HCT116 (cell line): Measurements from ENCODE around the gene JAK2. TPM values are rescaled to one million over a fixed set of nuclear protein-coding genes. Genes with fewer than 3 reads are reported as not detected.

Experiments
- ATAC-seq: fragments of 200-7000 bp; cut with Tn5 transposase; 2 replicates; pipeline ENCODE4 v1.9.1; 2020; ENCODE audit warnings: mild to moderate bottlenecking, moderate library complexity
- BruUV-seq: library from RNA; stranded (reverse); fragments of 400-500 nt; replicated peaks from 2 replicates; lab custom pipeline; 2021; lab: Mats Ljungman, UMichigan
- CTCF ChIA-PET: fragments of 300-600 bp; sonication (Branson Sonifier 250); formaldehyde crosslinking; loops from one replicate; lab custom pipeline; 2021; ENCODE audit warnings: antibody characterized with exemption; lab: Charles Lee
- POLR2A ChIA-PET: fragments of 300-600, 350-600 bp; sonication (Branson Sonifier 250); formaldehyde crosslinking; loops from one replicate; lab custom pipeline; 2021; ENCODE audit warnings: antibody characterized with exemption; lab: Charles Lee
- RAD21 ChIA-PET, 2 experiments: fragments of 300-600 bp; sonication (Branson Sonifier 250); formaldehyde crosslinking; loops; one replicate each; lab custom pipeline; 2023; ENCODE audit warnings: low total read pairs in 2 of 2; ENCODE audit not compliant: uncharacterized antibody in 2 of 2, unreplicated experiment in 2 of 2, low non-redundant PET in 1 of 2; lab: Charles Lee
- DNase-seq: peaks from one replicate; pipeline ENCODE4 v3.0.0-alpha.2; 2010; ENCODE audit warnings: low read depth, low spot score
- H2AFZ ChIP-seq: fragments of 200-600 bp; shearing (Covaris generic), sonication (generic); 2 replicates; pipeline ENCODE4 v1.6.1; 2017; ENCODE audit warnings: low read depth, mixed run types, mixed read lengths, antibody characterized with exemption, low read length; ENCODE audit not compliant: poor library complexity, severe bottlenecking
- H3K27ac ChIP-seq: 2 replicates; pipeline ENCODE4 v1.5.1; 2012; ENCODE audit warnings: low read depth, low read length
- H3K27me3 ChIP-seq: fragments of 200-600 bp; sonication (generic); 2 replicates; pipeline ENCODE4 v1.6.1; 2016; ENCODE audit warnings: mixed run types, low read length, mixed read lengths; ENCODE audit not compliant: insufficient read depth
- H3K36me3 ChIP-seq, 2 experiments: fragments of 200-500 bp in 1 of 2; fragments of 200-600 bp in 1 of 2; sonication (Bioruptor generic) in 1 of 2; sonication (generic) in 1 of 2; 2 replicates each; pipeline versions ENCODE4 v1.5.1 to v1.6.1; 2014 to 2016; ENCODE audit warnings: low read length in 2 of 2, inconsistent platforms in 1 of 2, mixed read lengths in 1 of 2, mixed run types in 1 of 2; ENCODE audit not compliant: insufficient read depth in 2 of 2, control insufficient read depth in 1 of 2
- H3K4me1 ChIP-seq, 2 experiments: fragments of 200-600 bp in 1 of 2; sonication (generic) in 1 of 2; 2 replicates each; pipeline versions ENCODE4 v1.5.1 to v1.6.1; 2012 to 2017; ENCODE audit warnings: low read length in 2 of 2, inconsistent platforms in 1 of 2, mild to moderate bottlenecking in 1 of 2, mixed read lengths in 1 of 2, mixed run types in 1 of 2, moderate library complexity in 1 of 2; ENCODE audit not compliant: insufficient read depth in 2 of 2, control insufficient read depth in 1 of 2
- H3K4me2 ChIP-seq: fragments of 200-600 bp; sonication (generic); 2 replicates; pipeline ENCODE4 v1.6.1; 2017; ENCODE audit warnings: mixed run types, low read length, mixed read lengths
- H3K4me3 ChIP-seq, 2 experiments: fragments of 200-600 bp in 1 of 2; sonication (generic) in 1 of 2; replicated peaks in 1 of 2; 2 replicates each; pipeline ENCODE4 v1.5.1; 2011 to 2016; ENCODE audit warnings: low read length in 2 of 2, control low read depth in 1 of 2, low read depth in 1 of 2, mild to moderate bottlenecking in 1 of 2, mixed read lengths in 1 of 2, mixed run types in 1 of 2
- H3K79me2 ChIP-seq: fragments of 200-600 bp; sonication (generic); 2 replicates; pipeline ENCODE4 v1.6.1; 2017; ENCODE audit warnings: mild to moderate bottlenecking, mixed run types, low read length, moderate library complexity, mixed read lengths; ENCODE audit not compliant: insufficient read depth
- H3K9ac ChIP-seq: fragments of 200-600 bp; sonication (generic); 2 replicates; pipeline ENCODE4 v1.6.1; 2016; ENCODE audit warnings: low read length, mixed read lengths
- H3K9me2 ChIP-seq: fragments of 200-600 bp; sonication (generic), shearing (Covaris generic); 2 replicates; pipeline ENCODE4 v1.6.1; 2017; ENCODE audit warnings: mixed run types, mild to moderate bottlenecking, moderate library complexity; ENCODE audit not compliant: insufficient read depth
- H3K9me3 ChIP-seq, 2 experiments: fragments of 200-500 bp in 1 of 2; fragments of 200-600 bp in 1 of 2; sonication (Bioruptor generic) in 1 of 2; sonication (generic) in 1 of 2; 2 replicates each; pipeline ENCODE4 v1.6.1; 2014 to 2017; ENCODE audit warnings: low read length in 2 of 2, mixed read lengths in 2 of 2, inconsistent platforms in 1 of 2, low read depth in 1 of 2, mild to moderate bottlenecking in 1 of 2, mixed run types in 1 of 2, moderate library complexity in 1 of 2; ENCODE audit not compliant: control insufficient read depth in 1 of 2, insufficient read depth in 1 of 2
- H4K20me1 ChIP-seq: fragments of 200-600 bp; sonication (generic), shearing (Covaris generic); 2 replicates; pipeline ENCODE4 v1.6.1; 2017; ENCODE audit warnings: mixed run types, mild to moderate bottlenecking, moderate library complexity; ENCODE audit not compliant: insufficient read depth
- CEBPB ChIP-seq: IDR thresholded peaks from 2 replicates; pipeline ENCODE4 v1.6.1; 2012; ENCODE audit warnings: low read depth
- EGR1 ChIP-seq: IDR thresholded peaks from 2 replicates; pipeline ENCODE4 v1.6.1; 2012; ENCODE audit warnings: low read depth
- ELF1 ChIP-seq: IDR thresholded peaks from 2 replicates; pipeline ENCODE4 v1.6.1; 2012; ENCODE audit warnings: low read depth, borderline replicate concordance
- EZH2 ChIP-seq: fragments of 200-600 bp; sonication (generic); IDR thresholded peaks from 2 replicates; pipeline ENCODE4 v1.6.1; 2017; ENCODE audit warnings: antibody characterized with exemption, mixed run types
- EZH2phosphoT487 ChIP-seq: fragments of 200-600 bp; IDR thresholded peaks from 2 replicates; pipeline ENCODE4 v1.6.1; 2018; ENCODE audit warnings: antibody characterized with exemption, borderline replicate concordance
- JUND ChIP-seq: IDR thresholded peaks from 2 replicates; pipeline ENCODE4 v1.6.1; 2012
- POLR2A ChIP-seq: IDR thresholded peaks from 2 replicates; pipeline ENCODE4 v1.7.0; 2011; ENCODE audit warnings: borderline replicate concordance; ENCODE audit not compliant: insufficient read depth, insufficient read length; ENCODE audit errors: extremely low read depth
- RAD21 ChIP-seq: IDR thresholded peaks from 2 replicates; pipeline ENCODE4 v1.6.1; 2012; ENCODE audit warnings: low read depth, mild to moderate bottlenecking
- SIN3A ChIP-seq: IDR thresholded peaks from 2 replicates; pipeline ENCODE4 v1.6.1; 2012; ENCODE audit warnings: low read depth
- SRF ChIP-seq: IDR thresholded peaks from 2 replicates; pipeline ENCODE4 v1.6.1; 2012; ENCODE audit warnings: low read depth
- TCF7L2 ChIP-seq: IDR thresholded peaks from 2 replicates; pipeline ENCODE4 v1.7.0; 2011; ENCODE audit warnings: borderline replicate concordance, inconsistent platforms; ENCODE audit not compliant: insufficient read depth, insufficient read length; ENCODE audit errors: extremely low read depth
- ZFX ChIP-seq: fragments of 450-650 bp; IDR thresholded peaks from 2 replicates; pipeline ENCODE4 v1.6.1; 2017
- ZNF274 ChIP-seq: fragments of 200-500 bp; sonication (Bioruptor generic); IDR thresholded peaks from 2 replicates; pipeline ENCODE4 v1.6.1; 2014; ENCODE audit warnings: mild to moderate bottlenecking, low read depth, low read length, inconsistent platforms
- intact Hi-C: fragments of 100-400 bp; cut with micrococcal nuclease; formaldehyde crosslinking; loops from 2 replicates; pipeline ENCODE4 v1.10.0; 2022
- total RNA-seq: library from RNA; stranded (reverse); gene quantifications from one replicate; pipeline ENCODE4 v1.2.1, GENCODE V29; 2021; ENCODE audit not compliant: unreplicated experiment
- TF ChIP-seq, protein P1 (sequence below): IDR thresholded peaks from 2 replicates; pipeline ENCODE4 v1.6.1; 2012
- TF ChIP-seq, protein P2 (sequence below): IDR thresholded peaks from 2 replicates; pipeline ENCODE4 v1.6.1; 2011; ENCODE audit warnings: mild to moderate bottlenecking, low read length, moderate library complexity; ENCODE audit not compliant: insufficient replicate concordance; ENCODE audit errors: extremely low read depth
- TF ChIP-seq, protein P3 (sequence below), 3 experiments: fragments of 200-600 bp in 1 of 3; sonication (generic) in 1 of 3; IDR thresholded peaks in 2 of 3; conservative IDR thresholded peaks in 1 of 3; 2 replicates each; pipeline ENCODE4 v1.5.1; 2012 to 2017; ENCODE audit warnings: low read depth in 2 of 3, low read length in 2 of 3, antibody characterized with exemption in 1 of 3, borderline replicate concordance in 1 of 3, control low read depth in 1 of 3, mild to moderate bottlenecking in 1 of 3, mixed read lengths in 1 of 3, mixed run types in 1 of 3, moderate library complexity in 1 of 3; ENCODE audit not compliant: insufficient read depth in 1 of 3

The JAK2 gene
- total RNA-seq, 1 experiment from 2014 or later, result 4.6 TPM

GRCh38 chr9:5040730-5041389 is 55.8 kb downstream of the JAK2 start:
- no peak overlapping the region for H3K4me3 ChIP-seq
- ChIA-PET CTCF (no interaction called here), RAD21 (no interaction called here)

More at GRCh38 chr9:5040730-5041389, 55.8 kb downstream of the JAK2 start:
- no peaks in the 10 kb centered on the region for H3K4me1 ChIP-seq
- no peaks in the 10 kb centered on the region for H3K9me2 ChIP-seq
- DNase-seq (no peak), ATAC-seq (no peak)
- no peak overlapping the region for H2AFZ ChIP-seq
- BruUV-seq, result no TSS peak
- no peak overlapping the region for H3K4me2 ChIP-seq
- POLR2A ChIA-PET, result no interaction called here
- TF ChIP-seq SRF (no peak), POLR2A (no peak), EZH2phosphoT487 (no peak), EGR1 (no peak), ZNF274 (no peak), ELF1 (no peak), RAD21 (no peak), JUND (no peak), TCF7L2 (no peak), CEBPB (no peak), EZH2 (no peak), ZFX (no peak), SIN3A (no peak)
- TF ChIP-seq, protein P1, sequence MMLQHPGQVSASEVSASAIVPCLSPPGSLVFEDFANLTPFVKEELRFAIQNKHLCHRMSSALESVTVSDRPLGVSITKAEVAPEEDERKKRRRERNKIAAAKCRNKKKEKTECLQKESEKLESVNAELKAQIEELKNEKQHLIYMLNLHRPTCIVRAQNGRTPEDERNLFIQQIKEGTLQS, result no peak
- TF ChIP-seq, protein P2, sequence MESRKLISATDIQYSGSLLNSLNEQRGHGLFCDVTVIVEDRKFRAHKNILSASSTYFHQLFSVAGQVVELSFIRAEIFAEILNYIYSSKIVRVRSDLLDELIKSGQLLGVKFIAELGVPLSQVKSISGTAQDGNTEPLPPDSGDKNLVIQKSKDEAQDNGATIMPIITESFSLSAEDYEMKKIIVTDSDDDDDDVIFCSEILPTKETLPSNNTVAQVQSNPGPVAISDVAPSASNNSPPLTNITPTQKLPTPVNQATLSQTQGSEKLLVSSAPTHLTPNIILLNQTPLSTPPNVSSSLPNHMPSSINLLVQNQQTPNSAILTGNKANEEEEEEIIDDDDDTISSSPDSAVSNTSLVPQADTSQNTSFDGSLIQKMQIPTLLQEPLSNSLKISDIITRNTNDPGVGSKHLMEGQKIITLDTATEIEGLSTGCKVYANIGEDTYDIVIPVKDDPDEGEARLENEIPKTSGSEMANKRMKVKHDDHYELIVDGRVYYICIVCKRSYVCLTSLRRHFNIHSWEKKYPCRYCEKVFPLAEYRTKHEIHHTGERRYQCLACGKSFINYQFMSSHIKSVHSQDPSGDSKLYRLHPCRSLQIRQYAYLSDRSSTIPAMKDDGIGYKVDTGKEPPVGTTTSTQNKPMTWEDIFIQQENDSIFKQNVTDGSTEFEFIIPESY, result no peak
- TF ChIP-seq, protein P3, sequence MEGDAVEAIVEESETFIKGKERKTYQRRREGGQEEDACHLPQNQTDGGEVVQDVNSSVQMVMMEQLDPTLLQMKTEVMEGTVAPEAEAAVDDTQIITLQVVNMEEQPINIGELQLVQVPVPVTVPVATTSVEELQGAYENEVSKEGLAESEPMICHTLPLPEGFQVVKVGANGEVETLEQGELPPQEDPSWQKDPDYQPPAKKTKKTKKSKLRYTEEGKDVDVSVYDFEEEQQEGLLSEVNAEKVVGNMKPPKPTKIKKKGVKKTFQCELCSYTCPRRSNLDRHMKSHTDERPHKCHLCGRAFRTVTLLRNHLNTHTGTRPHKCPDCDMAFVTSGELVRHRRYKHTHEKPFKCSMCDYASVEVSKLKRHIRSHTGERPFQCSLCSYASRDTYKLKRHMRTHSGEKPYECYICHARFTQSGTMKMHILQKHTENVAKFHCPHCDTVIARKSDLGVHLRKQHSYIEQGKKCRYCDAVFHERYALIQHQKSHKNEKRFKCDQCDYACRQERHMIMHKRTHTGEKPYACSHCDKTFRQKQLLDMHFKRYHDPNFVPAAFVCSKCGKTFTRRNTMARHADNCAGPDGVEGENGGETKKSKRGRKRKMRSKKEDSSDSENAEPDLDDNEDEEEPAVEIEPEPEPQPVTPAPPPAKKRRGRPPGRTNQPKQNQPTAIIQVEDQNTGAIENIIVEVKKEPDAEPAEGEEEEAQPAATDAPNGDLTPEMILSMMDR (IDR thresholded peaks at IDR 0.05 in 2 of 3, conservative IDR thresholded peaks at IDR 0.05 in 1 of 3; ENCODE audit: borderline replicate concordance in 1 of 3, insufficient read depth in 1 of 3, low read depth in 2 of 3, low read length in 2 of 3), result no peak
- H3K9me3 ChIP-seq, result no peaks in the 10 kb centered on the region
- no peaks in the 10 kb centered on the region for H4K20me1 ChIP-seq
- H3K27ac ChIP-seq, result no peak overlapping the region
- H3K9ac ChIP-seq, result no peak overlapping the region
- H3K36me3 ChIP-seq, result no peaks in the 10 kb centered on the region; a peak in 1 of 4 replicates
- no peaks in the 10 kb centered on the region for H3K27me3 ChIP-seq
- H3K79me2 ChIP-seq, result no peaks in the 10 kb centered on the region
- intact Hi-C loops, result no loop called here
